C4-2B (cell line): ENCODE measurements around the gene CERS1.

Experiments
- ZFX ChIP-seq: fragments of 450-650 bp; IDR thresholded peaks from 2 replicates; pipeline ENCODE4 v1.6.1; 2017
- TF ChIP-seq, protein P1 (sequence below): fragments of 450-650 bp; conservative IDR thresholded peaks from 2 replicates; pipeline ENCODE4 v1.5.1; 2017; ENCODE audit warnings: mild to moderate bottlenecking

DNA sequence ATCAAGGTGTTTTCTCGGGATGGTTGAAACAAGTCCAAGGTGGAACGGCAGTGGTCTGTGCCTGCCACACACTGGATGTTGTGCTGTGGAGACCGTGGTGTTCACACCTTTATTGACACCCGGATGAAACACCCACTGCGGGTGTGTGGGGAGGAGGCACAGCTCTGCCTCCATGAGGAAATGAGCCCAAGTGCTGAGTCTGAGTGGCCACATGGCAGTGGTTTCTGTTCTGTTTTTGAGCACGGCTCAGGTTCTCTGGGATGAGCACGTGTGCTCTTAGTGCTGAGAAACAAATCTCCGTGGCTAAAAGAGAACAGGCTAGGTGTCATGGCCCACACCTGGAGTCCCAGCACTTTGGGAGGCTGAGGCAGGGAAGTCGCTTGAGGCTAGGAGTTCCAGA, 34.7 kb downstream of the CERS1 start:
- TF ChIP-seq, protein P1, sequence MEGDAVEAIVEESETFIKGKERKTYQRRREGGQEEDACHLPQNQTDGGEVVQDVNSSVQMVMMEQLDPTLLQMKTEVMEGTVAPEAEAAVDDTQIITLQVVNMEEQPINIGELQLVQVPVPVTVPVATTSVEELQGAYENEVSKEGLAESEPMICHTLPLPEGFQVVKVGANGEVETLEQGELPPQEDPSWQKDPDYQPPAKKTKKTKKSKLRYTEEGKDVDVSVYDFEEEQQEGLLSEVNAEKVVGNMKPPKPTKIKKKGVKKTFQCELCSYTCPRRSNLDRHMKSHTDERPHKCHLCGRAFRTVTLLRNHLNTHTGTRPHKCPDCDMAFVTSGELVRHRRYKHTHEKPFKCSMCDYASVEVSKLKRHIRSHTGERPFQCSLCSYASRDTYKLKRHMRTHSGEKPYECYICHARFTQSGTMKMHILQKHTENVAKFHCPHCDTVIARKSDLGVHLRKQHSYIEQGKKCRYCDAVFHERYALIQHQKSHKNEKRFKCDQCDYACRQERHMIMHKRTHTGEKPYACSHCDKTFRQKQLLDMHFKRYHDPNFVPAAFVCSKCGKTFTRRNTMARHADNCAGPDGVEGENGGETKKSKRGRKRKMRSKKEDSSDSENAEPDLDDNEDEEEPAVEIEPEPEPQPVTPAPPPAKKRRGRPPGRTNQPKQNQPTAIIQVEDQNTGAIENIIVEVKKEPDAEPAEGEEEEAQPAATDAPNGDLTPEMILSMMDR = no peak
- no peak for TF ChIP-seq ZFX
